ENCODE results near the gene PANK3. TPM values are rescaled to one million over a fixed set of nuclear protein-coding genes. Genes with fewer than 3 reads are reported as not detected.
"Not testable (repeated sequence)": the region's sequence is repeated elsewhere in the genome, so short reads cannot be mapped to it uniquely, and the experiment has no call there.

Gene PANK3
- total RNA-seq, 4 donors from 2014 or later: 29.7 to 94.8 (median 73.1) TPM

- H3K27me3 ChIP-seq: no peaks in the 10 kb centered on the region
- H3K9me3 ChIP-seq: no peaks in the 10 kb centered on the region
- no peak overlapping the region for H3K27ac ChIP-seq
- no peak overlapping the region for H3K4me3 ChIP-seq
- no peaks in the 10 kb centered on the region for H3K36me3 ChIP-seq
- DNase-seq: no peak
- H3K4me1 ChIP-seq: no peaks in the 10 kb centered on the region
- no peak for TF ChIP-seq POLR2A (IDR thresholded peaks at IDR 0.05)
- TF ChIP-seq CTCF (IDR thresholded peaks at IDR 0.05): no peak
Observed at GRCh38 chr5:168601972-168602371, 22.8 kb upstream of the PANK3 start.

GRCh38 chr5:168600409-168600808 is 21.2 kb upstream of the PANK3 start:
- Histone ChIP-seq H3K27ac (peak overlapping the region in 1 of 4 donors; percentile 59), H3K36me3 (no peaks in the 10 kb centered on the region), H3K4me1 (no peaks in the 10 kb centered on the region), H3K4me3 (no peak overlapping the region), H3K27me3 (no peaks in the 10 kb centered on the region), H3K9me3 (no peaks in the 10 kb centered on the region)
- no peak for TF ChIP-seq CTCF (IDR thresholded peaks at IDR 0.05)
- no peak for TF ChIP-seq POLR2A (IDR thresholded peaks at IDR 0.05)
- DNase-seq: peak in 2 of 3 donors; percentile 60 to 63

GRCh38 chr5:168599826-168600225 is 20.7 kb upstream of the PANK3 start:
- TF ChIP-seq POLR2A (IDR thresholded peaks at IDR 0.05) (no peak), CTCF (IDR thresholded peaks at IDR 0.05) (no peak)
- Histone ChIP-seq H3K4me3 (no peak overlapping the region), H3K4me1 (no peaks in the 10 kb centered on the region), H3K9me3 (no peaks in the 10 kb centered on the region), H3K27ac (peak overlapping the region in 1 of 4 donors; percentile 59), H3K36me3 (no peaks in the 10 kb centered on the region), H3K27me3 (no peaks in the 10 kb centered on the region)
- DNase-seq: no peak

GRCh38 chr5:168598639-168599038 is 19.5 kb upstream of the PANK3 start:
- no peak overlapping the region for H3K4me3 ChIP-seq
- DNase-seq: no peak
- TF ChIP-seq CTCF (IDR thresholded peaks at IDR 0.05) (no peak), POLR2A (IDR thresholded peaks at IDR 0.05) (no peak)
- no peak overlapping the region for H3K27ac ChIP-seq
- H3K27me3 ChIP-seq: no peaks in the 10 kb centered on the region
- H3K9me3 ChIP-seq: no peaks in the 10 kb centered on the region
- H3K4me1 ChIP-seq: no peaks in the 10 kb centered on the region
- no peaks in the 10 kb centered on the region for H3K36me3 ChIP-seq

GRCh38 chr5:168596927-168597326 is 17.8 kb upstream of the PANK3 start:
- Histone ChIP-seq H3K4me1 (no peaks in the 10 kb centered on the region), H3K27me3 (no peaks in the 10 kb centered on the region), H3K9me3 (no peaks in the 10 kb centered on the region), H3K27ac (no peak overlapping the region), H3K4me3 (no peak overlapping the region), H3K36me3 (no peaks in the 10 kb centered on the region)
- no peak for DNase-seq
- TF ChIP-seq CTCF (IDR thresholded peaks at IDR 0.05): no peak
- TF ChIP-seq POLR2A (IDR thresholded peaks at IDR 0.05): no peak

GRCh38 chr5:168596122-168596521 is 17.0 kb upstream of the PANK3 start:
- H3K27me3 ChIP-seq, H3K27ac ChIP-seq, H3K4me1 ChIP-seq, H3K36me3 ChIP-seq, H3K9me3 ChIP-seq, DNase-seq, H3K4me3 ChIP-seq: not testable (repeated sequence)
